Mesodermal cell (in vitro differentiated cells): ENCODE results near the gene CCL4L2.
"Not testable (repeated sequence)": the region's sequence is repeated elsewhere in the genome, so short reads cannot be mapped to it uniquely, and the experiment has no call there.

Experiments used
- H3K27ac ChIP-seq: 2 replicates; pipeline ENCODE4 v1.7.0; 2013; ENCODE audit warnings: mild to moderate bottlenecking, low read depth, low read length, moderate library complexity; ENCODE audit not compliant: severe bottlenecking
- H3K36me3 ChIP-seq: 2 replicates; pipeline ENCODE4 v1.7.1; 2013; ENCODE audit warnings: mild to moderate bottlenecking, low read length, moderate library complexity; ENCODE audit not compliant: control insufficient read depth, insufficient read depth
- H3K4me1 ChIP-seq: one replicate; pipeline ENCODE4 v1.7.1; 2013; ENCODE audit warnings: mild to moderate bottlenecking, low read length; ENCODE audit not compliant: insufficient read depth, control insufficient read depth, poor library complexity, severe bottlenecking
- H3K4me3 ChIP-seq: 2 replicates; pipeline ENCODE4 v1.7.0; 2013; ENCODE audit warnings: low read length, control low read depth, mild to moderate bottlenecking; ENCODE audit not compliant: insufficient read depth, poor library complexity, severe bottlenecking; ENCODE audit errors: extremely low read depth
- H3K9me3 ChIP-seq: 2 replicates; pipeline ENCODE4 v1.7.1; 2013; ENCODE audit warnings: mild to moderate bottlenecking, low read length, moderate library complexity; ENCODE audit not compliant: control insufficient read depth
- WGBS, 2 experiments: methylation state at CpG; one replicate each; pipeline ENCODE4 v1.1.5; 2013; ENCODE audit warnings: missing lambda C conversion rate in 2 of 2; ENCODE audit not compliant: insufficient coverage in 2 of 2; 5-methylcytosine and 5-hydroxymethylcytosine counted together

The CCL4L2 gene

GRCh38 chr17:36212272-36212605, 1.4 kb downstream of the CCL4L2 start:
- no peaks in the 10 kb centered on the region for H3K4me1 ChIP-seq
- no peaks in the 10 kb centered on the region for H3K36me3 ChIP-seq
- WGBS, 2 experiments = 45 to 62% methylated on average over 3 to 4 of the region's 4 CpGs
- no peak overlapping the region for H3K27ac ChIP-seq
- no peak overlapping the region for H3K4me3 ChIP-seq
- no peaks in the 10 kb centered on the region for H3K9me3 ChIP-seq

- 90 to 100% methylated on average over 1 to 2 of the region's 3 CpGs for WGBS, 2 experiments
- Histone ChIP-seq H3K4me3 (no peak overlapping the region), H3K27ac (no peak overlapping the region), H3K36me3 (no peaks in the 10 kb centered on the region), H3K4me1 (no peaks in the 10 kb centered on the region), H3K9me3 (no peaks in the 10 kb centered on the region)
These were observed 2.1 kb downstream of the CCL4L2 start for GRCh38 chr17:36212966-36213365.

DNA sequence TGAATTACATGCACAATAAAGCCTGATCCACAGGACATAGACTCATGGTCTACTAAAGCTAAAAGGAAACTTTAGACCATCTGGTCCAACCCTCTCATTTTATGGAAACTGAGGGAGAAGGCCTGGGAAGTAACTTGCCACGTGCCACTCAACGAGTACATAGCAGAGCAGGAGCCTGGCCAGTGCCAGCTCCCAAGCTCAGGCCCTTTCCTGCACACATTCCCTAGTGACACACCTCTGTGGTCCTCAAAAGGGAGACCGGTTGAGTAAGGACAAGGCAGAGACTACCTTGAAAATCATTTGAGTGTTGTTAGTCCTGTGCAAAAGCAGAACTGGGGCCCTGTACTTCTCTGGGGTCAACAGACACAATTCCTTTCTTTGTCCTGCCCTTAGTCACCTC, 2.8 kb downstream of the CCL4L2 start:
- Histone ChIP-seq H3K9me3 (no peaks in the 10 kb centered on the region), H3K36me3 (no peaks in the 10 kb centered on the region), H3K4me1 (no peaks in the 10 kb centered on the region), H3K4me3 (no peak overlapping the region), H3K27ac (no peak overlapping the region)
- WGBS, 2 experiments = 83 to 90% methylated on average over 1 to 2 of the region's 3 CpGs

DNA sequence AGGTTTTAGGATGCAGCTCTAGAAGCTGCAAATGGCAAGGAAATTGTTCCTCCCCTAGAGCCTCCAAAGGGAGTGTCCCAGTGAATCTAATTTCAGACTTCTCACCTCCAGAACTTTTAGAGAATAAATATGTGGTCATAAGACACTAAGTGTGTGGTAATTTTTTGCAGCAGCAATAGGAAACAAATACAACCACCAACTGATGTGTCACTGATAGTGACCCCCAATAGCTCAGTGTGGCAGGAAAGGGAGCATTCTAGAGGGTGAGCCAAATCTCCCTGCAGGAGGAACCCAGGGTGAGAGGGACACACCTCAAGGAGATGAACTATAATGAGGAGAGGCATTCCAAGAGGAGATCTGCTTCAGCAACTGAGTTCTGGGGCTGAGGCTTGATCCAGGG, 4.1 kb downstream of the CCL4L2 start:
- H3K9me3 ChIP-seq = no peaks in the 10 kb centered on the region
- no peak overlapping the region for H3K4me3 ChIP-seq
- H3K27ac ChIP-seq = no peak overlapping the region
- no peaks in the 10 kb centered on the region for H3K4me1 ChIP-seq
- H3K36me3 ChIP-seq = no peaks in the 10 kb centered on the region

- not testable (repeated sequence) for H3K4me3 ChIP-seq, H3K36me3 ChIP-seq, H3K27ac ChIP-seq, H3K9me3 ChIP-seq, H3K4me1 ChIP-seq
- 76 to 81% methylated on average over 3 to 4 of the region's 7 CpGs for WGBS, 2 experiments
These were observed 4.8 kb downstream of the CCL4L2 start for GRCh38 chr17:36215406-36216308.

GRCh38 chr17:36219556-36219955, 8.7 kb downstream of the CCL4L2 start:
- 80 to 100% methylated on average over 1 of the region's 1 CpG for WGBS, 2 experiments
- H3K4me1 ChIP-seq, H3K27ac ChIP-seq, H3K36me3 ChIP-seq, H3K9me3 ChIP-seq, H3K4me3 ChIP-seq: not testable (repeated sequence)

DNA sequence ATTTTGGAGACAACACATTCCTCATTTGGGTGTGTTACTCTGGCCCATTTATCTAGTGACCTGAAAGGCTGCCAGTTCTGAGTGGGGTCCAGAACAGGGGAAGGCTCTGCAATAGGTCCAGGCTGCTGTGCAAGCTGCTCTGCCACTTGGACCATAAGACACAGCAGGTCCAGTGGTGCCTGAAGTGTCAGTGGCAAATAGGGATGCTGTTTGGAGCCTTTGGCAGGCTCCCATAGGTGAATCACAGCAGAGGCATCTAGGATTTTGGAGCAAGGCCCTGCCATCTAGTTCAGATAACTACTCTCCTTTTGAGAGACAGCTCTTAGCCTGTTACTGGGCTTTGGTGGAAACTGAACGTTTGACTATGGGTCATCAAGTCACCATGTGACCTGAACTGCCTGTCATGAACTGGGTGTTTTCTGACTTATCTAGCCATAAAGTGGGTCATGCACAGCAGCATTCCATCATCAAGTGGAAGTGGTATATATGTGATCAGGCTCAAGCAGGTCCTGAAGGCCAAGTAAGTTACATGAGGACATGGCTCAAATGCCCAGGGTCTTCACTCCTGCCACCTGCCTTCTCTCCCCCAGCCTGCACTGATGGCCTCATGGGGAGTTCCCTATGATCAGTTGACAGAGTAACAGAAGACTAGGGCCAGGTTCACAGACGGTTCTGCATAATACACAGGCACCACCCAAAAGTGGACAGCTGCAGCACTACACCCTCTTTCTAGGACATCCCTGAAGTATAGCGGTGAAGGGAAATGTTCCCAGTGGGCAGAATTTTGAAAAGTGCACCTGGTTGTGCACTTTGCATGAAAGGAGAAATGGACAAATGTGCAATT, 10.1 kb downstream of the CCL4L2 start:
- not testable (repeated sequence) for H3K4me1 ChIP-seq, H3K4me3 ChIP-seq, H3K9me3 ChIP-seq, H3K36me3 ChIP-seq, H3K27ac ChIP-seq
- WGBS, 2 experiments = 60 to 100% methylated on average over 1 to 2 of the region's 3 CpGs

DNA sequence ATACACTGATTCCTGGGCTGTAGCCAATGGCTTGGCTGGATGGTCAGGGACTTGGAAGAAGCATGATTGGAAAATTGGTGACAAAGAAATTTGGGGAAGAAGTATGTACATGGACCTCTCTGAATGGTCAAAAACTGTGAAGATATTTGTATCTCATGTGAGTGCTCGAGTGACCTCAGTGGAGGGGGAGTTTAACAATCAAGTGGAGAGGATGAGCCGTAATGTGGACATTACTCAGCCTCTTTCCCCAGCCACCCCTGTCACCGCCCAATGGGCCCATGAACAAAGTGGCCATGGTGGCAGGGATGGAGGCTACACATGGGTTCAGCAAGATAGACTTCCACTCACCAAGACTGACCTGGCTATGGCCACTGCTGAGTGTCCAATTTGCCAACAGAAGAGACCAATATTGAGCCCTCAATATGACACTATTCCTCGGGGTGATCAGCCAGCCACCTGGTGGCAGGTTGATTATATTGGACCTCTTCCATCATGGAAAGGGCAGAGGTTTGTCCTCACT, 10.8 kb downstream of the CCL4L2 start:
- 85 to 92% methylated on average over 2 to 3 of the region's 4 CpGs for WGBS, 2 experiments
- H3K36me3 ChIP-seq, H3K4me1 ChIP-seq, H3K9me3 ChIP-seq, H3K4me3 ChIP-seq, H3K27ac ChIP-seq: not testable (repeated sequence)

DNA sequence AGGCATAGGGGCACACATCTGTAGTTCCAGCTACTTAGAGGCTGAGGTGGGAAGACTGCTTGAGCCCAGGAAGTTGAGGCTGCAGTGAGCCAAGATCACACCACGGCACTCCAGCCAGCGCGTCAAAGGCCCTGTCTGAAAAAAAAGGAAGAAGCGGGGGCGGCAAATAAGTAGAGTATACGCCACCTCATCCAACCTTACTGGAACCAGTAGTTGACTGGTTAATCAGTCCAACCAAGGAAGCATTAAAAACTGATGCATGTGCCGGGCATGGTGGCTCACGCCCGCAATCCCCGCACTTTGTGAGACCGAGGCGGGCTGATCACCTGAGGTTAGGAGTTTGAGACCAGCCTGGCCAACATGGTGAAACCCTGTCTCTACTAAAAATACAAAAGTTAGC, 12.1 kb downstream of the CCL4L2 start:
- not testable (repeated sequence) for H3K4me3 ChIP-seq, H3K27ac ChIP-seq, H3K4me1 ChIP-seq, H3K36me3 ChIP-seq, H3K9me3 ChIP-seq
- 80 to 98% methylated on average over 1 to 6 of the region's 12 CpGs for WGBS, 2 experiments

DNA sequence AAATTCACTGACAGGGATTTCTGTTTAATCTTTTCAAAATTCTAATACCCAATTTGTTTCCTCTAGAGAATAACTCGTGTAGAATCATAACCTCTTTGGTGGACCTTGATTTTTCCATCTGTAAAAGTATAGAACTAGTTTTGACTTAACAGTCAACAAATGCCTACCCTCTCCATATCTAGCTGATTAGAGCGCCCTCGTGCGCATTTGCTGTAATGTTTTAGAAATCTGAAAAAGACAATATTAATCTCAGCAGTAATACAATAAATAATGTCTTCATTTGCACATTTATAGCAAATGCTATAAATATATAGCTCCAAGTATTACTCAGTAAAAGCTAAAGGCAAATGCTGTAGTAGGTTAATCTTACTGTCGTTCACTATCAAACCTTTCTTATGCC, 18.8 kb downstream of the CCL4L2 start:
- no CpG with 5 or more reads among the region's 5 CpGs for WGBS, 2 experiments
- not testable (repeated sequence) for H3K4me1 ChIP-seq, H3K36me3 ChIP-seq, H3K4me3 ChIP-seq, H3K27ac ChIP-seq, H3K9me3 ChIP-seq

DNA sequence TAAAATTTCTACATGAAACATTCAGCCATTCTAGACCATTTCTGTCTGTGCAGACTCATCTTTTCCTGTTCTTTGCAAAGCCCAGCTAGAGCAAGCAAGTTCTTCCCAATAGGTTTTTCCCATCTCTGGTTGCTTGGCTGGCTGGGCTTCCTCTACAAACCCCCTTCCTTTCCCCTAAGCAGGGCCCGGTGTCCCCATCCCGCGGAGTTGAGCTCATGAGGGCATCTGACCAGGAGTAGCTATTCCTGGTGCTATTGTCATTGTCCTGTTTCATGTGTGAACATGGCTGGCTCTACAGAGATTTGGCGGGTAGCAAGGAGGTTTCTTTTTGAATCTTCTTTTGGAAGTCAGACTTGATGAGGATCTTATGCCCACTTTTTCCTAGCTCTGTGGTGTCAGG, 31.2 kb downstream of the CCL4L2 start:
- H3K4me3 ChIP-seq, H3K4me1 ChIP-seq, H3K36me3 ChIP-seq, H3K27ac ChIP-seq, H3K9me3 ChIP-seq: not testable (repeated sequence)
- WGBS, 2 experiments = no CpG with 5 or more reads among the region's 4 CpGs
